Endothelial cell of umbilical vein (primary cell): ENCODE results near the gene RBMS3. TPM values are rescaled to one million over a fixed set of nuclear protein-coding genes. Genes with fewer than 3 reads are reported as not detected.

ENCODE experiments used
- BruUV-seq: library from RNA; stranded (reverse); fragments of 400-500 nt; replicated peaks from 2 replicates; lab custom pipeline; 2021; lab: Mats Ljungman, UMichigan
- CTCF ChIA-PET: fragments of 300-600, 350-600 bp; sonication (Branson Sonifier 250); formaldehyde crosslinking; loops from one replicate; lab custom pipeline; 2021; ENCODE audit warnings: antibody characterized with exemption, inconsistent platforms; lab: Charles Lee
- POLR2A ChIA-PET: fragments of 300-600, 350-600 bp; sonication (Branson Sonifier 250); formaldehyde crosslinking; loops from one replicate; lab custom pipeline; 2021; ENCODE audit warnings: antibody characterized with exemption, inconsistent platforms; lab: Charles Lee
- DNase-seq: peaks from one replicate; pipeline ENCODE4 v3.0.0-alpha.2; 2011; ENCODE audit warnings: low read depth, low spot score
- FAIRE-seq: peaks from 2 replicates; lab custom pipeline; 2011; peaks lifted over from hg19 to GRCh38; lab: Jason Lieb, UNC
- H2AFZ ChIP-seq: 2 replicates; pipeline ENCODE4 v1.6.0; 2012; ENCODE audit warnings: low read depth, low read length, control low read depth, inconsistent platforms
- H3K27ac ChIP-seq: 2 replicates; pipeline ENCODE4 v1.5.1; 2011; ENCODE audit warnings: low read depth, mild to moderate bottlenecking, control low read depth, low read length, moderate library complexity; ENCODE audit not compliant: insufficient read depth
- H3K27me3 ChIP-seq, 2 experiments: 2 replicates each; pipeline versions ENCODE4 v1.6.0 to v1.6.1; 2011; ENCODE audit warnings: low read length in 2 of 2, mixed read lengths in 1 of 2; ENCODE audit not compliant: control insufficient read depth in 2 of 2, insufficient read depth in 2 of 2
- H3K36me3 ChIP-seq, 2 experiments: 2 replicates in 1 of 2; 3 replicates in 1 of 2; pipeline ENCODE4 v1.5.1; 2011; ENCODE audit warnings: low read length in 2 of 2, mild to moderate bottlenecking in 1 of 2, moderate library complexity in 1 of 2; ENCODE audit not compliant: control insufficient read depth in 2 of 2, insufficient read depth in 2 of 2; ENCODE audit errors: extremely low read depth in 1 of 2
- H3K4me1 ChIP-seq: 3 replicates; pipeline ENCODE4 v1.5.1; 2011; ENCODE audit warnings: mild to moderate bottlenecking, low read length; ENCODE audit not compliant: control insufficient read depth, insufficient read depth; ENCODE audit errors: extremely low read depth
- H3K4me2 ChIP-seq: 2 replicates; pipeline ENCODE4 v1.6.1; 2011; ENCODE audit warnings: low read length, control low read depth, mixed read lengths; ENCODE audit not compliant: insufficient read depth
- H3K4me3 ChIP-seq, 3 experiments: fragments of 200-600 bp in 1 of 3; sonication (generic), shearing (Covaris generic) in 1 of 3; replicated peaks in 1 of 3; 2 replicates each; pipeline ENCODE4 v1.5.1; 2011 to 2016; ENCODE audit warnings: control low read depth in 3 of 3, low read length in 3 of 3, mild to moderate bottlenecking in 2 of 3, inconsistent platforms in 1 of 3, low read depth in 1 of 3, moderate library complexity in 1 of 3; ENCODE audit not compliant: insufficient read depth in 1 of 3
- H3K79me2 ChIP-seq: 2 replicates; pipeline ENCODE4 v1.6.0; 2012; ENCODE audit warnings: low read length, inconsistent platforms; ENCODE audit not compliant: control insufficient read depth, insufficient read depth
- H3K9ac ChIP-seq: replicated peaks from 2 replicates; pipeline ENCODE3; 2011; ENCODE audit warnings: low read length, control low read depth; ENCODE audit not compliant: insufficient read depth; ENCODE audit errors: extremely low read depth
- H3K9me1 ChIP-seq: replicated peaks from 3 replicates; pipeline ENCODE4 v1.6.0; 2011; ENCODE audit warnings: mild to moderate bottlenecking, low read length; ENCODE audit not compliant: control insufficient read depth, insufficient read depth; ENCODE audit errors: extremely low read depth
- H3K9me3 ChIP-seq: replicated peaks from 2 replicates; pipeline ENCODE4 v1.5.1; 2012; ENCODE audit warnings: low read length, inconsistent platforms; ENCODE audit not compliant: control insufficient read depth, insufficient read depth
- H4K20me1 ChIP-seq: replicated peaks from 2 replicates; pipeline ENCODE3; 2011; ENCODE audit warnings: mild to moderate bottlenecking, low read length; ENCODE audit not compliant: control insufficient read depth, insufficient read depth; ENCODE audit errors: extremely low read depth
- EZH2 ChIP-seq: IDR thresholded peaks from 2 replicates; pipeline ENCODE4 v1.6.1; 2012; ENCODE audit warnings: borderline replicate concordance, low read depth, mild to moderate bottlenecking, moderate library complexity, low read length, inconsistent platforms; ENCODE audit not compliant: severe bottlenecking
- FOS ChIP-seq: IDR thresholded peaks from 2 replicates; pipeline ENCODE4 v1.6.1; 2011; ENCODE audit warnings: mild to moderate bottlenecking, low read length, moderate library complexity, borderline replicate concordance; ENCODE audit not compliant: insufficient read depth
- GATA2 ChIP-seq: IDR thresholded peaks from 2 replicates; pipeline ENCODE4 v1.7.0; 2011; ENCODE audit warnings: low read depth, mild to moderate bottlenecking, moderate library complexity, mixed read lengths, low read length; ENCODE audit not compliant: insufficient read length, insufficient read depth
- JUN ChIP-seq: IDR thresholded peaks from 2 replicates; pipeline ENCODE4 v1.6.1; 2011; ENCODE audit warnings: borderline replicate concordance, low read depth; ENCODE audit not compliant: insufficient read length, insufficient read depth
- MYC ChIP-seq: IDR thresholded peaks from one replicate; pipeline ENCODE4 v1.6.1; 2011; ENCODE audit warnings: mild to moderate bottlenecking, low read depth, low read length
- POLR2A ChIP-seq: IDR thresholded peaks from 2 replicates; pipeline ENCODE4 v1.6.1; 2012; ENCODE audit warnings: low read depth, mild to moderate bottlenecking, control low read depth, low read length
- POLR2AphosphoS5 ChIP-seq: IDR thresholded peaks from 2 replicates; pipeline ENCODE4 v1.6.1; 2012; ENCODE audit warnings: low read depth, mild to moderate bottlenecking, control low read depth, low read length, moderate library complexity; ENCODE audit not compliant: insufficient read depth
- dilution Hi-C: fragments of 300-500 bp; cut with MboI; formaldehyde crosslinking; loops from one replicate; pipeline ENCODE4 v1.15.0; 2019; ENCODE audit warnings: low sequenced_read_pairs; ENCODE audit not compliant: extremely low pct_ligation_motif_present
- intact Hi-C: fragments of 100-400 bp; cut with micrococcal nuclease; formaldehyde crosslinking; loops from one replicate; pipeline ENCODE4 v1.10.0; 2022
- polyA plus RNA-seq, 4 experiments: library from polyadenylated mRNA; depleted of rRNA in 3 of 4; stranded (reverse) in 3 of 4; unstranded in 1 of 4; fragments of >200 nt; gene quantifications; 2 replicates each; pipeline versions ENCODE4 v1.2.1 to v1.2.3, GENCODE V29; 2011 to 2012; ENCODE audit warnings: missing spikeins in 1 of 4
- total RNA-seq: library from RNA; stranded (reverse); gene quantifications from 2 replicates; pipeline ENCODE4 v1.2.3, GENCODE V29; 2021
- TF ChIP-seq, protein P1 (sequence below), 2 donors: IDR thresholded peaks; 1 replicate in 1 of 2; 2 replicates in 1 of 2; pipeline ENCODE4 v1.5.1; 2011; ENCODE audit warnings: low read length in 2 of 2, mild to moderate bottlenecking in 2 of 2, moderate library complexity in 2 of 2, control low read depth in 1 of 2, inconsistent platforms in 1 of 2, low read depth in 1 of 2; ENCODE audit not compliant: insufficient read depth in 1 of 2; ENCODE audit errors: extremely low read depth in 1 of 2
- TF ChIP-seq, protein P2 (sequence below): IDR thresholded peaks from 2 replicates; pipeline ENCODE4 v1.6.1; 2011; ENCODE audit not compliant: insufficient read depth, insufficient read length

RBMS3 gene
- total and polyA plus RNA-seq, 2 donors (not counting 3 experiments of a cell fraction or from before 2014, with no cell fraction given), result 13.6 to 42.3 TPM

- BruUV-seq, result no TSS peak
- dilution Hi-C loops, result no loop called here
Measured at GRCh38 chr3:29333576-29333975, 52.7 kb downstream of the RBMS3 start.

More at GRCh38 chr3:29333576-29333975, 52.7 kb downstream of the RBMS3 start:
- Histone ChIP-seq H3K9me1 (no peaks in the 10 kb centered on the region), H3K27ac (no peak overlapping the region), H3K9ac (no peak overlapping the region), H3K4me2 (no peak overlapping the region), H4K20me1 (no peaks in the 10 kb centered on the region), H3K36me3 (no peaks in the 10 kb centered on the region), H3K4me1 (peaks cover 40% of the 10 kb centered on the region), H3K4me3 (no peak overlapping the region), H2AFZ (no peak overlapping the region), H3K9me3 (no peaks in the 10 kb centered on the region), H3K79me2 (peaks cover 54% of the 10 kb centered on the region), H3K27me3 (no peaks in the 10 kb centered on the region)
- no peak for TF ChIP-seq JUN
- TF ChIP-seq MYC, result no peak
- TF ChIP-seq, protein P1, sequence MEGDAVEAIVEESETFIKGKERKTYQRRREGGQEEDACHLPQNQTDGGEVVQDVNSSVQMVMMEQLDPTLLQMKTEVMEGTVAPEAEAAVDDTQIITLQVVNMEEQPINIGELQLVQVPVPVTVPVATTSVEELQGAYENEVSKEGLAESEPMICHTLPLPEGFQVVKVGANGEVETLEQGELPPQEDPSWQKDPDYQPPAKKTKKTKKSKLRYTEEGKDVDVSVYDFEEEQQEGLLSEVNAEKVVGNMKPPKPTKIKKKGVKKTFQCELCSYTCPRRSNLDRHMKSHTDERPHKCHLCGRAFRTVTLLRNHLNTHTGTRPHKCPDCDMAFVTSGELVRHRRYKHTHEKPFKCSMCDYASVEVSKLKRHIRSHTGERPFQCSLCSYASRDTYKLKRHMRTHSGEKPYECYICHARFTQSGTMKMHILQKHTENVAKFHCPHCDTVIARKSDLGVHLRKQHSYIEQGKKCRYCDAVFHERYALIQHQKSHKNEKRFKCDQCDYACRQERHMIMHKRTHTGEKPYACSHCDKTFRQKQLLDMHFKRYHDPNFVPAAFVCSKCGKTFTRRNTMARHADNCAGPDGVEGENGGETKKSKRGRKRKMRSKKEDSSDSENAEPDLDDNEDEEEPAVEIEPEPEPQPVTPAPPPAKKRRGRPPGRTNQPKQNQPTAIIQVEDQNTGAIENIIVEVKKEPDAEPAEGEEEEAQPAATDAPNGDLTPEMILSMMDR (IDR thresholded peaks at IDR 0.05; ENCODE audit: extremely low read depth in 1 of 2, insufficient read depth in 1 of 2, low read depth in 1 of 2, low read length in 2 of 2), result no peak
- TF ChIP-seq POLR2AphosphoS5, result no peak
- TF ChIP-seq, protein P2, sequence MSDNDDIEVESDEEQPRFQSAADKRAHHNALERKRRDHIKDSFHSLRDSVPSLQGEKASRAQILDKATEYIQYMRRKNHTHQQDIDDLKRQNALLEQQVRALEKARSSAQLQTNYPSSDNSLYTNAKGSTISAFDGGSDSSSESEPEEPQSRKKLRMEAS, result no peak
- no peak for TF ChIP-seq FOS
- TF ChIP-seq EZH2, result no peak
- TF ChIP-seq GATA2, result no peak
- no peak for TF ChIP-seq POLR2A
- FAIRE-seq (no peak), DNase-seq (no peak)
- intact Hi-C loops, result no loop called here
- ChIA-PET CTCF (interaction anchor here (0.7 to 2.4 kb wide), 6 partner anchors 9 to 417 kb away, joined by 3 to 15 read pairs (median 4); no protein-coding TSS in a partner anchor), POLR2A (no interaction called here)
